GM12891 (cell line): ENCODE results near the gene RAB14.
"Not testable (repeated sequence)": the region's sequence is repeated elsewhere in the genome, so short reads cannot be mapped to it uniquely, and the experiment has no call there.

Experiments
- DNase-seq: peaks from one replicate; pipeline ENCODE4 v3.0.0; 2011; ENCODE audit warnings: low spot score; ENCODE audit not compliant: insufficient read length
- FAIRE-seq: peaks from 2 replicates; lab custom pipeline; 2011; peaks lifted over from hg19 to GRCh38; lab: Jason Lieb, UNC
- PAX5 ChIP-seq: IDR thresholded peaks from 2 replicates; pipeline ENCODE4 v1.6.1; 2011; ENCODE audit warnings: low read length, moderate library complexity, mild to moderate bottlenecking; ENCODE audit not compliant: insufficient read depth, severe bottlenecking
- POLR2A ChIP-seq: IDR thresholded peaks from 2 replicates; pipeline ENCODE4 v1.6.1; 2011; ENCODE audit warnings: low read depth, low read length, control low read depth
- POLR2AphosphoS5 ChIP-seq: IDR thresholded peaks from 2 replicates; pipeline ENCODE4 v1.6.1; 2011; ENCODE audit warnings: low read depth, low read length, control low read depth
- POU2F2 ChIP-seq: IDR thresholded peaks from 2 replicates; pipeline ENCODE4 v1.6.1; 2011; ENCODE audit warnings: low read depth, mild to moderate bottlenecking, control low read depth, low read length, moderate library complexity
- SPI1 ChIP-seq: IDR thresholded peaks from 2 replicates; pipeline ENCODE4 v1.6.1; 2011; ENCODE audit warnings: low read depth, low read length, control low read depth
- TAF1 ChIP-seq: IDR thresholded peaks from 2 replicates; pipeline ENCODE4 v1.6.1; 2011; ENCODE audit warnings: low read depth, low read length, control low read depth

The RAB14 gene

DNA sequence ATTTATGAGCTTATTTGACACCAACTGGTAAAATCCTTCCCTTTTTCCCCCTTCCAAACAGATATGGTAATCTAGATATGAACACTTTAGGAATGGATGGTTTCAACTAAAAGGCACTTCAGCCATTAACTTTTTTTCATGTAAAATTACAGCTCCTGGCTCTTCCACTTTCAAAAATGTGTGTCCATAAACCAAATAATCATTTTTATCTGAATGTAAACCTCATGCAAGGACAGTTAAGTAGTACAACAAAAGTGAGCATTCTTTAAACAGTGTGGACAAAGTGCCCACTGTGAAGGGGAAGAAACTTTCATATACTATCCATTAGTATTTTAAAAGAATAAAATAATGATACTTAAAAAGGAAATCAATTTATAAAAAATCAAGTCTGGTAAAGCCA is 17.2 kb downstream of the RAB14 start:
- TF ChIP-seq POU2F2 (no peak), PAX5 (no peak), SPI1 (no peak), POLR2AphosphoS5 (no peak), POLR2A (no peak), TAF1 (no peak)
- FAIRE-seq (no peak), DNase-seq (no peak)

DNA sequence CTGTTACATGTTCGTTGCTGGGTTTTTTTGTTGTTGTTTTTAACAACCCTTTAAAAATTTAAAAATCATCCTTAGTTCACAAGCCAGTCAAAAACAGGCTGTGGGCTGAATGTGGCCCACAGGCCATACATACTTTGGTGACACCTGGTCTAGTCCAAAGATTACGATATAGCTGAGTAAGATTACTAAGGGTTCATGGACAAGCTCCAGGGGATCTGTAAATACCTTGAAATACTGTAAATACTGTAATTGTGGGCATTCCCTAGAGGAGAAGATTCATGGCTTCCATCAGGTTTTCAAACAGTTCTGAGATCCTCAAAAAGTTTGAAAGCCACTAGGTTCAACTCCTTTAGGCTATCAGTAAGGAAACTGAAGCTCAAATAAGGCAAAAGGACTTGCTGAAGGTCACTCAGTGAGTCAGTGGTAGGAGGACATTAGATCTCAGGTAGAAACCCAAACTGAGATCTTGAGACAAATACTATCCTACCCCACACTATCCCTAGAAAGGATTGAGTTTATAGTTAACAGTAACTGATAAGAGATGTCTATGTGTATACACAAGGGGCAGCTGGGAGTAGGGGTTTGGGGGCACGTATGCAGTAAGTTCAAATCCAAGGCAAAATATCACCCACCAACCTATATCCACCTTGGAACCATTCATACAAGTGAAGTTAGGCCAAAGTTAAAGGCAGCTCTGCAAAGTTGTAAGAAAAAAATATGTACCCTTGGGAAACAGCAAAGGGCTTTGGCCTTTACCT is 17.8 kb downstream of the RAB14 start:
- TF ChIP-seq POLR2AphosphoS5 (no peak), TAF1 (no peak), POU2F2 (no peak), SPI1 (no peak), PAX5 (no peak), POLR2A (no peak)
- no peak for DNase-seq
- no peak for FAIRE-seq

DNA sequence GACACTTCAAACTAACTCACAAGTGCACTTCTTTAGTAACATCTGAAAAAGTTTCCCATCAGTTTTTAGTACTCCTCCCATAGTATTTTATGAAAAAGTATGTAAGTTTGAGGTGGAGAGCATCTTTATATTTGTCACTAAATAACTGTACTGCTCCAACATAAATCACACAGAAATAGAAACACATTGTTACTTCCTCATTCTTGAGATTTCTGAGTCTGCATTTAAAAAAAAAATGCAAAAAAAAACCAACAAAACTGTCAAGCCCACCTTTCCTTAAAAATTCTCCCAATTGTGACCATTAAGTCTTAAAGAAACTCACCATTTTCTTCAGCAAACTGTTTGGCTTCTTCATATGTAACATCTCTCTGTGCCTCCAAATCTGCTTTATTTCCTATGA is 18.7 kb downstream of the RAB14 start:
- DNase-seq (no peak), FAIRE-seq (no peak)
- TF ChIP-seq POLR2A = no peak
- TF ChIP-seq SPI1 = no peak
- no peak for TF ChIP-seq POLR2AphosphoS5
- no peak for TF ChIP-seq TAF1
- no peak for TF ChIP-seq POU2F2
- no peak for TF ChIP-seq PAX5

DNA sequence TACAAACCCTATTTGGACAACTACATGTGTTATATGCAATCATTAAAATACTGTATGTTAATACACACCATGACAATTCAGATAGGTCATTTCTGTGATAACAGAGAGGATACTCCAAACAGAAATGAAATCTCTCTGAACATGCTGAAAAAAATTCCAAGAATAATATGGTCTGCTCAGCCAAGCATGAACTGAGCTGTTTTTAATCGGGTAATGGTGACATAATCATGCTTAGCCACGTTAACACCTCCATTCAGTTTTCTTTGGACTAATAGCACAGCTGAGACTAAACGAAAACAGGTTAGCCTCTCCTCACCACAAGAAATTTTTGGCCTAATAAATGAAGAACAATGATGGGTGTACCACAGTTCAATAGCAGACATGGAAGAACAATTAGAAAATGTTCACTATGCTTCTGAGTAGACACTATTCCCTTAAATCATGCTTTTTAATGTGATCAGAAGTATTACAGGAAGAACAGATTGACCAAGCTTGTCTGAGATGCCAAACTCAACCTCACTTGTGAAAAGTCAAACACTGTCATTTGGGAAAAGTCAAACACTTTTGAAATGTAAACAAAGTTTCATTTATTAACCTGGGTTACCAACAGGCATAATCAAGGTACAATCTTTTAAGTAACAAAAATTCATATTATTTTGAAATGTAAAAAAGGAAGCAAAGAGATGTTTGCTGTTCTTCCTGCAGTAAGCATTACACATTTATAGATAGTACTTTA is 19.4 kb downstream of the RAB14 start:
- FAIRE-seq (peak; percentile 62), DNase-seq (no peak)
- TF ChIP-seq POLR2AphosphoS5 = no peak
- no peak for TF ChIP-seq POLR2A
- TF ChIP-seq TAF1 = no peak
- TF ChIP-seq POU2F2 = no peak
- no peak for TF ChIP-seq SPI1
- no peak for TF ChIP-seq PAX5

GRCh38 chr9:121179930-121180681 is 21.6 kb downstream of the RAB14 start:
- FAIRE-seq (peak; percentile 75), DNase-seq (no peak)
- TF ChIP-seq SPI1 = no peak
- no peak for TF ChIP-seq TAF1
- TF ChIP-seq POU2F2 = no peak
- no peak for TF ChIP-seq POLR2AphosphoS5
- no peak for TF ChIP-seq PAX5
- no peak for TF ChIP-seq POLR2A

DNA sequence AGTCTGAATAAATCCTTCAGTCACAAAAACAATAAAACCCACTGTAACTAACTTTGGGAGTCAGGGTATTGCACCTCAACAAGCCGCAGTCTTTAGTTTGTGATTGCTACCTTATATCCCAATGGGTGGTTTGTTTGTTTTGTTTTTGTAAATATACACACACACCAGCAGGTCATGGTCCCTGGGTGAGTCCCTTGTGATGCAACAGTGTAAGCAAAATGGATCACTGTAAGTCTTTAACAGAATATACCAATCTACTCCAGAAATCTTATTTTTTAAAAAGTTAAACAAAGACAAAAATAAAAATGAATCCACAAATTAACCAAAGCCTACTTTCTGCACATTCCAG is 22.3 kb downstream of the RAB14 start:
- not testable (repeated sequence) for FAIRE-seq, DNase-seq

GRCh38 chr9:121178676-121179372 is 22.8 kb downstream of the RAB14 start:
- DNase-seq = no peak
- TF ChIP-seq POLR2AphosphoS5 = no peak
- TF ChIP-seq POU2F2 = no peak
- TF ChIP-seq POLR2A = no peak
- no peak for TF ChIP-seq PAX5
- TF ChIP-seq TAF1 = no peak
- TF ChIP-seq SPI1 = no peak
- FAIRE-seq = no peak

GRCh38 chr9:121173501-121173900 is 28.2 kb downstream of the RAB14 start:
- DNase-seq = no peak
- no peak for FAIRE-seq
- no peak for TF ChIP-seq TAF1
- TF ChIP-seq POU2F2 = no peak

GRCh38 chr9:121172726-121173487 is 28.8 kb downstream of the RAB14 start:
- TF ChIP-seq POU2F2 (no peak), TAF1 (no peak), SPI1 (no peak), PAX5 (no peak), POLR2AphosphoS5 (no peak), POLR2A (no peak)
- DNase-seq (no peak), FAIRE-seq (no peak)
